Pancreas (tissue), 10 donors: ENCODE data around the gene FAM204A. TPM values are rescaled to one million over a fixed set of nuclear protein-coding genes. Genes with fewer than 3 reads are reported as not detected.

Experiments used
- ATAC-seq, 4 donors: fragments of 200-7000 bp; cut with Tn5 transposase; one replicate each; pipeline versions ENCODE4 v1.8.0 to v1.9.1; 2020; ENCODE audit warnings: mild to moderate bottlenecking in 4 of 4, moderate library complexity in 4 of 4
- DNase-seq, 6 donors: peaks; one replicate each; pipeline ENCODE4 v3.0.0-alpha.2; 2020
- FAIRE-seq: peaks from 2 replicates; lab custom pipeline; 2012; peaks lifted over from hg19 to GRCh38; lab: Jason Lieb, UNC
- H3K27ac ChIP-seq, 4 donors: fragments of 200-600 bp; sonication (generic); 1 replicate in 3 of 4; 2 replicates in 1 of 4; pipeline versions ENCODE4 v1.5.0 to v1.8.0; 2020
- H3K27me3 ChIP-seq, 4 donors: fragments of 200-600 bp; one replicate each; pipeline ENCODE4 v1.8.0; 2021
- H3K36me3 ChIP-seq, 3 donors: fragments of 200-600 bp; sonication (generic) in 1 of 3; one replicate each; pipeline versions ENCODE4 v1.5.0 to v1.8.0; 2020 to 2021
- H3K4me1 ChIP-seq, 3 donors: fragments of 200-600 bp; one replicate each; pipeline ENCODE4 v1.8.0; 2021
- H3K4me3 ChIP-seq, 4 donors: fragments of 200-600 bp; sonication (generic) in 2 of 4; one replicate each; pipeline versions ENCODE4 v1.5.0 to v1.8.0; 2020 to 2021
- H3K9me3 ChIP-seq, 4 donors: fragments of 200-600 bp; one replicate each; pipeline ENCODE4 v1.8.0; 2021
- WGBS, 2 donors: extraction: QIAGEN DNeasy Blood & Tissue Kit; methylation state at CpG; one replicate each; pipeline ENCODE4 v1.1.7; 2013; 5-methylcytosine and 5-hydroxymethylcytosine counted together
- intact Hi-C, 3 donors: fragments of 100-400 bp; cut with DNase I; formaldehyde crosslinking; loops; one replicate each; pipeline versions ENCODE4 v1.11.1 to v1.14.2; 2022
- polyA plus RNA-seq, 2 donors: library from polyadenylated mRNA; stranded (reverse); fragments of 200-250 nt; gene quantifications; one replicate each; pipeline ENCODE4 v1.2.3, GENCODE V29; 2013
- total RNA-seq, 6 donors: library from RNA; stranded (reverse); fragmentation: NEBNext Ultra II Directional in 4 of 6; extraction: Animal tissue kit (Norgen Biotek cat#: 25700) in 4 of 6; gene quantifications; one replicate each; pipeline versions ENCODE4 v1.2.1 to v1.2.4, GENCODE V29; 2021 to 2023
- TF ChIP-seq, protein P1 (sequence below), 4 donors: fragments of 200-600 bp; sonication (generic) in 3 of 4; IDR thresholded peaks; one replicate each; pipeline versions ENCODE4 v1.5.0 to v1.8.0; 2021; ENCODE audit warnings: antibody characterized with exemption in 4 of 4
- donor health status: healthy with polysubstance abuse.
- donor health status: DM: no; HTN: no; CAD: no; lungs with moderate emphysema.
- donor health status: DM: no; HTN: no; CAD: no.
- donor health status: control.
- donor health status: control.
- donor health status: Bipolar disorder and iron deficiency.
- donor health status: DM: yes; HTN: yes; CAD: no.
- donor health status: DM: no; HTN: no; CAD: no.
- donor health status: DM: no; HTN: no; CAD: no.
- donor health status: DM: yes; HTN: yes; CAD: no.

Gene FAM204A
- total and polyA plus RNA-seq, 8 donors, result 14.4 to 37.2 (median 27.5) TPM

DNA sequence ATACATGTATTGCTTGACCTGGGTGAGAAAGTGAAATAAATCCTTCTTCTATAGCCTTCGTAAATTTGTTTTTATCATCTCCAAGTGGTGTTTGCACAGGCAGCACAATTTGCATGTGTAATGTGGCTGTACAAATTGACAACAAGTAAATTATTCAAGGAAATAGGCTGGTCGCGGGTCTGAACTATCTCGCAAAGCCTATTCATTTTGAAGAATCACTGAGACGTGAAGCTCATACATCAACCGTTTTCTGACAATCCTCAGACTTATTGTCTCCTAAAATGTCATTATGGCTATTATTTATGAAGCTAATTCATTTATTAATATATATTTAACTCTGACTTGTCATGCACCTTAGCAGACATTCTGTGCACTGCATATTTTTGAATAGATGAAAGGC is 16.2 kb upstream of the FAM204A start:
- Histone ChIP-seq H3K27me3 (peaks cover 0 to under 1% (median 0%) of the 10 kb centered on the region in 4 donors), H3K4me1 (no peaks in the 10 kb centered on the region), H3K4me3 (no peak overlapping the region), H3K27ac (no peak overlapping the region), H3K9me3 (no peaks in the 10 kb centered on the region), H3K36me3 (no peaks in the 10 kb centered on the region)
- DNase-seq, result no peak
- intact Hi-C loops, result no loop called here
- TF ChIP-seq, protein P1, sequence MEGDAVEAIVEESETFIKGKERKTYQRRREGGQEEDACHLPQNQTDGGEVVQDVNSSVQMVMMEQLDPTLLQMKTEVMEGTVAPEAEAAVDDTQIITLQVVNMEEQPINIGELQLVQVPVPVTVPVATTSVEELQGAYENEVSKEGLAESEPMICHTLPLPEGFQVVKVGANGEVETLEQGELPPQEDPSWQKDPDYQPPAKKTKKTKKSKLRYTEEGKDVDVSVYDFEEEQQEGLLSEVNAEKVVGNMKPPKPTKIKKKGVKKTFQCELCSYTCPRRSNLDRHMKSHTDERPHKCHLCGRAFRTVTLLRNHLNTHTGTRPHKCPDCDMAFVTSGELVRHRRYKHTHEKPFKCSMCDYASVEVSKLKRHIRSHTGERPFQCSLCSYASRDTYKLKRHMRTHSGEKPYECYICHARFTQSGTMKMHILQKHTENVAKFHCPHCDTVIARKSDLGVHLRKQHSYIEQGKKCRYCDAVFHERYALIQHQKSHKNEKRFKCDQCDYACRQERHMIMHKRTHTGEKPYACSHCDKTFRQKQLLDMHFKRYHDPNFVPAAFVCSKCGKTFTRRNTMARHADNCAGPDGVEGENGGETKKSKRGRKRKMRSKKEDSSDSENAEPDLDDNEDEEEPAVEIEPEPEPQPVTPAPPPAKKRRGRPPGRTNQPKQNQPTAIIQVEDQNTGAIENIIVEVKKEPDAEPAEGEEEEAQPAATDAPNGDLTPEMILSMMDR (IDR thresholded peaks at IDR 0.05), result no peak
- no peak for ATAC-seq
- no peak for FAIRE-seq
- 80 to 81% methylated on average over 6 of the region's 6 CpGs for WGBS, 2 donors

DNA sequence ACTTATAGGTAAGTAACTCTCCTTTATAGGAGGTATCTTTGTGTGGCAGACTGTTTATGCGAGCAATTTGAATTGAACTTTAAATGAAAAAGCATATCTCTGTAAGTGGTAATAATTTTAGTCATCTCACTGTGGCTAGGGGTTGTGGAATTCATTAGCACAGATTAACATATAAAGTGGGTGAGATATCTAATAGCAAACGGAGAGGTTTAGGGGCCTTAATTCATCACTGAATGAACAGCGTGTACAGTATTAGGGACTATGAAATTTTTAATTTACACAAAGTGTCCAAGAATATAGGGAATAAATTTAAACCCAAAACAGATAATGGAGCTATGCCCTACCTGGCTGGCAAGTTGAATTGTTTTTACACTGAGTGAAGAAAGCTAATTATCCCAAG is 15.7 kb upstream of the FAM204A start:
- TF ChIP-seq, protein P1 (IDR thresholded peaks at IDR 0.05), result no peak
- intact Hi-C loops, result no loop called here
- WGBS, 2 donors, result 71 to 75% methylated on average over 3 of the region's 3 CpGs
- H3K36me3 ChIP-seq, result no peaks in the 10 kb centered on the region
- H3K4me3 ChIP-seq, result no peak overlapping the region
- ATAC-seq (no peak), DNase-seq (no peak), FAIRE-seq (no peak)
- H3K4me1 ChIP-seq, result no peaks in the 10 kb centered on the region
- no peaks in the 10 kb centered on the region for H3K9me3 ChIP-seq
- H3K27me3 ChIP-seq, result peaks cover 0 to 5% (median 0%) of the 10 kb centered on the region in 4 donors
- no peak overlapping the region for H3K27ac ChIP-seq

DNA sequence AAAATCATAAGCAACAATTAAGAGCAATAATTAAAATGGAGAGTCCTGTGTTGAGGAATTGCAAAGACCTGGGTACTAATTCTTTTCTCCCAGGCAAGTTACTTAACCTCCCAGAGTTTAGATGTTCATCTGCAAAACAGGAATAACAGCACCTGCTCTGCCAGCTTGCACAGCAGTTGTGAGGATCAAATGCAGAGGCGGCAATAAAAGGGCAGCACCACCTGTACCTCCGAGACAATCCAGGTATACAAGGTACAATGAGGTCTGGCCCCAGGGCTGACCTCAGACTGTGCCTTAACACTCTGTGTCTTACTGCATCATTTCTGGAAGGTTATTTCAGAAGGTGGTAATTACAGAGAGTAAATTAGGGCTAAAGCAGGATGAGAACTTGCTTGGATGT is 14.5 kb upstream of the FAM204A start:
- WGBS, 2 donors, result 84 to 88% methylated on average over 2 of the region's 2 CpGs
- TF ChIP-seq, protein P1 (IDR thresholded peaks at IDR 0.05), result no peak

DNA sequence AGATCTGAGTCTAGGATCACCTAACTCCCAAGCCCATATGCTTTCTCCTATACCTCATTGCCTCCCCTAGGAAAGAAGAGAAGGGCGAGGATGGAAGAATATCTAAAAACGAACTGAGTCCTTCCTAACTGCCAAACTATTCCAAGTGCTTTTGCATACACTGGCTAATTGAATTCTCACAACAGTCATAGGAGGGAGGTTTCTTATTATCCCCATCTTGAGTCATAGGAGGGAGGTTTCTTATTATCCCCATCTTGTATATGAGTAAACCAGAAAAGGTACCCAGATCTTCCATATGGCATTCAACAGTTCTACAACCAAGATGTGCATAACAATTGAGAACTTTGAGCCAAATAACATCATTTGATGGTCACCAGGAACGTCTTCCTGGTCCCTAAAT is 13.1 kb upstream of the FAM204A start:
- intact Hi-C loops, result no loop called here
- peaks cover 0 to 5% (median 0%) of the 10 kb centered on the region in 4 donors for H3K27me3 ChIP-seq
- 54 to 60% methylated on average over 3 of the region's 3 CpGs for WGBS, 2 donors
- TF ChIP-seq, protein P1 (IDR thresholded peaks at IDR 0.05), result no peak
- H3K4me1 ChIP-seq, result no peaks in the 10 kb centered on the region
- DNase-seq, result no peak
- H3K9me3 ChIP-seq, result no peaks in the 10 kb centered on the region
- no peak overlapping the region for H3K27ac ChIP-seq
- no peak overlapping the region for H3K4me3 ChIP-seq
- H3K36me3 ChIP-seq, result no peaks in the 10 kb centered on the region
- no peak for ATAC-seq
- FAIRE-seq, result no peak

More for the DNA sequence above, 14.5 kb upstream of the FAM204A start:
- no peaks in the 10 kb centered on the region for H3K4me1 ChIP-seq
- H3K27me3 ChIP-seq, result peaks cover 0 to 5% (median 0%) of the 10 kb centered on the region in 4 donors
- ATAC-seq (no peak), DNase-seq (no peak), FAIRE-seq (no peak)
- no peak overlapping the region for H3K27ac ChIP-seq
- no peaks in the 10 kb centered on the region for H3K9me3 ChIP-seq
- no peak overlapping the region for H3K4me3 ChIP-seq
- intact Hi-C loops, result no loop called here
- H3K36me3 ChIP-seq, result no peaks in the 10 kb centered on the region

DNA sequence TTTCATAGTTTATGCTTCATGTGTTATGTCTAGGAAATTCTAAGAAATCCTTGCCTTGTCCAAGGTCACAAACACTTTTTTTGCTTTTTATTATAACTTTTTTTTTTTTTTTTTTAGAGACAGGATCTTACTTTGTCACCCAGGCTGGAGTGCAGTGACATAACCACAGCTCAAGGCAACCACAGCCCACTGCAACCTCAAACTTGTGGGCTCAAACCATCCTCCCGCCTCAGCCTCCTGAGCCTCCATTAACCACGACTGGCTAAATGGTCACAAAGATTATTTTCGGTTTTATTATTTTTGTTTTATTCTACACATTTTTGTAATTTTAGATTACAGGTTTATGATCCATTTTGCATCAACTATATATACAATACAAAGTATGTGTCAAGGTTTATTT is 7.1 kb upstream of the FAM204A start:
- no peak for DNase-seq
- WGBS, 2 donors, result 67 to 68% methylated on average over 3 of the region's 3 CpGs
- H3K27me3 ChIP-seq, result peaks cover 0 to 5% (median 1%) of the 10 kb centered on the region in 4 donors
- no peaks in the 10 kb centered on the region for H3K4me1 ChIP-seq
- FAIRE-seq, result no peak
- TF ChIP-seq, protein P1 (IDR thresholded peaks at IDR 0.05), result no peak
- H3K9me3 ChIP-seq, result no peaks in the 10 kb centered on the region
- intact Hi-C loops, result no loop called here
- no peaks in the 10 kb centered on the region for H3K36me3 ChIP-seq
- no peak overlapping the region for H3K27ac ChIP-seq
- no peak overlapping the region for H3K4me3 ChIP-seq
- ATAC-seq, result no peak
